GM18505 (cell line): Measurements from ENCODE around the gene APOLD1.
"Not testable (repeated sequence)": the region's sequence is repeated elsewhere in the genome, so short reads cannot be mapped to it uniquely, and the experiment has no call there.

ENCODE experiments used
- ATAC-seq: cut with Tn5 transposase; IDR thresholded peaks from one replicate; pipeline ENCODE4 v1.9.1; 2021; ENCODE audit not compliant: unreplicated experiment
- POLR2A ChIP-seq: IDR thresholded peaks from 4 replicates; pipeline ENCODE4 v1.6.1; 2011; ENCODE audit warnings: borderline replicate concordance; ENCODE audit not compliant: insufficient read depth, insufficient read length; ENCODE audit errors: extremely low read depth

The APOLD1 gene

GRCh38 chr12:12806784-12807516, 21.5 kb downstream of the APOLD1 start:
- no peak for ATAC-seq
- TF ChIP-seq POLR2A = no peak

- ATAC-seq = not testable (repeated sequence)
These were observed 22.1 kb downstream of the APOLD1 start for GRCh38 chr12:12807517-12807903.

- peak; percentile 41 for TF ChIP-seq POLR2A
- ATAC-seq = peak; percentile 43
These were observed 22.7 kb downstream of the APOLD1 start for GRCh38 chr12:12807970-12808702.

GRCh38 chr12:12810553-12811021, 25.1 kb downstream of the APOLD1 start:
- TF ChIP-seq POLR2A = no peak
- ATAC-seq = no peak

GRCh38 chr12:12811343-12811742, 25.9 kb downstream of the APOLD1 start:
- TF ChIP-seq POLR2A = no peak
- no peak for ATAC-seq

- no peak for TF ChIP-seq POLR2A
- ATAC-seq = no peak
These were observed 26.7 kb downstream of the APOLD1 start for GRCh38 chr12:12812174-12812573.

- ATAC-seq = no peak
- TF ChIP-seq POLR2A = no peak
These were observed 27.2 kb downstream of the APOLD1 start for GRCh38 chr12:12812618-12813119.

GRCh38 chr12:12813120-12814101, 28.0 kb downstream of the APOLD1 start, which contains the start of gene DDX47:
DDX47 (plus strand) TSS chr12:12813346; CDS start chr12:12813368, 22 bp downstream.
- ATAC-seq = peak; percentile 88
- peak; percentile 73 for TF ChIP-seq POLR2A

- TF ChIP-seq POLR2A = no peak
- ATAC-seq = no peak
These were observed 32.2 kb downstream of the APOLD1 start for GRCh38 chr12:12817616-12818015.

GRCh38 chr12:12818701-12819100, 33.2 kb downstream of the APOLD1 start:
- no peak for TF ChIP-seq POLR2A
- ATAC-seq = no peak

GRCh38 chr12:12819221-12819620, 33.8 kb downstream of the APOLD1 start:
- no peak for ATAC-seq

GRCh38 chr12:12819752-12820311, 34.4 kb downstream of the APOLD1 start:
- no peak for TF ChIP-seq POLR2A

More at GRCh38 chr12:12819221-12819620, 33.8 kb downstream of the APOLD1 start:
- no peak for TF ChIP-seq POLR2A

GRCh38 chr12:12820376-12820775, 34.9 kb downstream of the APOLD1 start:
- ATAC-seq = not testable (repeated sequence)

More at GRCh38 chr12:12819752-12820311, 34.4 kb downstream of the APOLD1 start:
- no peak for ATAC-seq
